ENCODE measurements around the gene SYT3. TPM values are rescaled to one million over a fixed set of nuclear protein-coding genes. Genes with fewer than 3 reads are reported as not detected.

Gene SYT3
- total and polyA plus RNA-seq, 2 donors (not counting 3 experiments of a cell fraction or from before 2014, with no cell fraction given), result 0.11 to 0.53 TPM

- no peak for DNase-seq (ENCODE audit: low read depth, low spot score)
- H3K27me3 ChIP-seq (ENCODE audit: control insufficient read depth in 2 of 2, insufficient read depth in 2 of 2, low read length in 2 of 2), result peaks cover 4 to 6% of the 10 kb centered on the region in 2 experiments
- intact Hi-C loops (cut with micrococcal nuclease), result no loop called here
- no peaks in the 10 kb centered on the region for H3K9me1 ChIP-seq (replicated peaks; ENCODE audit: control insufficient read depth, extremely low read depth, insufficient read depth, low read length)
- H3K36me3 ChIP-seq (ENCODE audit: control insufficient read depth in 2 of 2, extremely low read depth in 1 of 2, insufficient read depth in 2 of 2, low read length in 2 of 2), result no peaks in the 10 kb centered on the region
- no peak overlapping the region for H3K4me3 ChIP-seq (replicated peaks in 1 of 3; ENCODE audit: insufficient read depth in 1 of 3, low read depth in 1 of 3, low read length in 3 of 3)
- no peak overlapping the region for H3K4me2 ChIP-seq (ENCODE audit: insufficient read depth, low read length)
- H4K20me1 ChIP-seq (replicated peaks; ENCODE audit: control insufficient read depth, extremely low read depth, insufficient read depth, low read length), result no peaks in the 10 kb centered on the region
- no peak overlapping the region for H3K27ac ChIP-seq (ENCODE audit: insufficient read depth, low read depth, low read length)
- H3K4me1 ChIP-seq (ENCODE audit: control insufficient read depth, extremely low read depth, insufficient read depth, low read length), result no peaks in the 10 kb centered on the region
- CTCF ChIA-PET, result interaction anchor here (1.6 to 6.6 kb wide), 2 partner anchors 10 to 17 kb away, joined by 4 to 56 read pairs; no protein-coding TSS in a partner anchor
- no peak overlapping the region for H2AFZ ChIP-seq (ENCODE audit: low read depth, low read length)
- dilution Hi-C loops (cut with MboI; ENCODE audit: extremely low pct_ligation_motif_present, low sequenced_read_pairs), result no loop called here
- no peak overlapping the region for H3K9ac ChIP-seq (replicated peaks; ENCODE audit: extremely low read depth, insufficient read depth, low read length)
- no peaks in the 10 kb centered on the region for H3K79me2 ChIP-seq (ENCODE audit: control insufficient read depth, insufficient read depth, low read length)
- POLR2A ChIA-PET, result no interaction called here
- no peaks in the 10 kb centered on the region for H3K9me3 ChIP-seq (replicated peaks; ENCODE audit: control insufficient read depth, insufficient read depth, low read length)
- no TSS peak for BruUV-seq (replicated peaks)
- no peak for TF ChIP-seq FOS (IDR thresholded peaks at IDR 0.05; ENCODE audit: borderline replicate concordance, insufficient read depth, low read length)
- TF ChIP-seq JUN (IDR thresholded peaks at IDR 0.05; ENCODE audit: borderline replicate concordance, insufficient read depth, insufficient read length, low read depth), result no peak
- TF ChIP-seq EZH2 (IDR thresholded peaks at IDR 0.05; ENCODE audit: borderline replicate concordance, low read depth, low read length, severe bottlenecking), result no peak
- TF ChIP-seq, protein P1, sequence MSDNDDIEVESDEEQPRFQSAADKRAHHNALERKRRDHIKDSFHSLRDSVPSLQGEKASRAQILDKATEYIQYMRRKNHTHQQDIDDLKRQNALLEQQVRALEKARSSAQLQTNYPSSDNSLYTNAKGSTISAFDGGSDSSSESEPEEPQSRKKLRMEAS (IDR thresholded peaks at IDR 0.05; ENCODE audit: insufficient read depth, insufficient read length), result no peak
- no peak for TF ChIP-seq POLR2AphosphoS5 (IDR thresholded peaks at IDR 0.05; ENCODE audit: insufficient read depth, low read depth, low read length)
- TF ChIP-seq POLR2A (IDR thresholded peaks at IDR 0.05; ENCODE audit: low read depth, low read length), result no peak
- TF ChIP-seq, protein P2, sequence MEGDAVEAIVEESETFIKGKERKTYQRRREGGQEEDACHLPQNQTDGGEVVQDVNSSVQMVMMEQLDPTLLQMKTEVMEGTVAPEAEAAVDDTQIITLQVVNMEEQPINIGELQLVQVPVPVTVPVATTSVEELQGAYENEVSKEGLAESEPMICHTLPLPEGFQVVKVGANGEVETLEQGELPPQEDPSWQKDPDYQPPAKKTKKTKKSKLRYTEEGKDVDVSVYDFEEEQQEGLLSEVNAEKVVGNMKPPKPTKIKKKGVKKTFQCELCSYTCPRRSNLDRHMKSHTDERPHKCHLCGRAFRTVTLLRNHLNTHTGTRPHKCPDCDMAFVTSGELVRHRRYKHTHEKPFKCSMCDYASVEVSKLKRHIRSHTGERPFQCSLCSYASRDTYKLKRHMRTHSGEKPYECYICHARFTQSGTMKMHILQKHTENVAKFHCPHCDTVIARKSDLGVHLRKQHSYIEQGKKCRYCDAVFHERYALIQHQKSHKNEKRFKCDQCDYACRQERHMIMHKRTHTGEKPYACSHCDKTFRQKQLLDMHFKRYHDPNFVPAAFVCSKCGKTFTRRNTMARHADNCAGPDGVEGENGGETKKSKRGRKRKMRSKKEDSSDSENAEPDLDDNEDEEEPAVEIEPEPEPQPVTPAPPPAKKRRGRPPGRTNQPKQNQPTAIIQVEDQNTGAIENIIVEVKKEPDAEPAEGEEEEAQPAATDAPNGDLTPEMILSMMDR (IDR thresholded peaks at IDR 0.05; ENCODE audit: extremely low read depth in 1 of 2, insufficient read depth in 1 of 2, low read depth in 1 of 2, low read length in 2 of 2), result no peak
- TF ChIP-seq MYC (IDR thresholded peaks at IDR 0.05; ENCODE audit: low read depth, low read length), result no peak
- TF ChIP-seq GATA2 (IDR thresholded peaks at IDR 0.05; ENCODE audit: insufficient read depth, insufficient read length, low read depth, low read length), result no peak
- no peak for FAIRE-seq
Measured at GRCh38 chr19:50573741-50574461, 65.8 kb downstream of the SYT3 start.

Other genes starting within 250 kb of the SYT3 start
- gene SPIB, start 220.9 kb downstream of the SYT3 start, total RNA-seq, result not detected in 2 replicates
- gene SPIB, start 220.9 kb downstream of the SYT3 start, polyA plus RNA-seq, result not detected in 2 replicates
- gene MYBPC2, start 207.0 kb downstream of the SYT3 start, total RNA-seq, result not detected in 2 replicates
- 0.03 TPM in 1 of 2 replicates, not detected in the other for gene MYBPC2, start 207.0 kb downstream of the SYT3 start, polyA plus RNA-seq
- 101 and 106 TPM in 2 replicates for gene EMC10, start 163.4 kb downstream of the SYT3 start, total RNA-seq
- 111 and 141 TPM in 2 replicates for gene EMC10, start 163.4 kb downstream of the SYT3 start, polyA plus RNA-seq
- gene GARIN5A, start 163.0 kb downstream of the SYT3 start, total RNA-seq, result 0.44 and 0.62 TPM in 2 replicates
- 0.65 and 0.76 TPM in 2 replicates for gene GARIN5A, start 163.0 kb downstream of the SYT3 start, polyA plus RNA-seq
- gene JOSD2, start 128.7 kb downstream of the SYT3 start, total RNA-seq, result 33.8 and 37.4 TPM in 2 replicates
- 62.8 and 103 TPM in 2 replicates for gene JOSD2, start 128.7 kb downstream of the SYT3 start, polyA plus RNA-seq
- gene ASPDH, start 126.0 kb downstream of the SYT3 start, total RNA-seq, result not detected in 2 replicates
- not detected in 2 replicates for gene ASPDH, start 126.0 kb downstream of the SYT3 start, polyA plus RNA-seq
- not detected in 2 replicates for gene LRRC4B, start 71.4 kb downstream of the SYT3 start, total RNA-seq
- 0.08 and 0.10 TPM in 2 replicates for gene LRRC4B, start 71.4 kb downstream of the SYT3 start, polyA plus RNA-seq
- 1.1 and 2.5 TPM in 2 replicates for gene C19orf81, start 9.6 kb upstream of the SYT3 start, total RNA-seq
- 0.79 and 2.1 TPM in 2 replicates for gene C19orf81, start 9.6 kb upstream of the SYT3 start, polyA plus RNA-seq
- gene SHANK1, start 79.9 kb upstream of the SYT3 start, total RNA-seq, result 1.2 and 1.9 TPM in 2 replicates
- gene SHANK1, start 79.9 kb upstream of the SYT3 start, polyA plus RNA-seq, result 0.60 and 0.66 TPM in 2 replicates
- gene CLEC11A, start 83.5 kb upstream of the SYT3 start, total RNA-seq, result 10.4 and 13.3 TPM in 2 replicates
- 30.1 and 37.2 TPM in 2 replicates for gene CLEC11A, start 83.5 kb upstream of the SYT3 start, polyA plus RNA-seq
- gene GPR32, start 130.6 kb upstream of the SYT3 start, total RNA-seq, result not detected in 2 replicates
- gene GPR32, start 130.6 kb upstream of the SYT3 start, polyA plus RNA-seq, result not detected in 2 replicates
- gene ACP4, start 150.5 kb upstream of the SYT3 start, total RNA-seq, result not detected in 2 replicates
- gene ACP4, start 150.5 kb upstream of the SYT3 start, polyA plus RNA-seq, result not detected in 2 replicates
- gene KLK1, start 183.9 kb upstream of the SYT3 start, total RNA-seq, result not detected in 2 replicates
- 0.08 TPM in 1 of 2 replicates, not detected in the other for gene KLK1, start 183.9 kb upstream of the SYT3 start, polyA plus RNA-seq
- gene KLK15, start 193.7 kb upstream of the SYT3 start, total RNA-seq, result not detected in 2 replicates
- not detected in 2 replicates for gene KLK15, start 193.7 kb upstream of the SYT3 start, polyA plus RNA-seq
- not detected in 2 replicates for gene KLK3, start 215.0 kb upstream of the SYT3 start, total RNA-seq
- gene KLK3, start 215.0 kb upstream of the SYT3 start, polyA plus RNA-seq, result not detected in 2 replicates
- not detected in 2 replicates for gene KLK2, start 233.6 kb upstream of the SYT3 start, total RNA-seq
- gene KLK2, start 233.6 kb upstream of the SYT3 start, polyA plus RNA-seq, result not detected in 2 replicates